K562 (cell line): Measurements from ENCODE around the gene KLHL12. TPM values are rescaled to one million over a fixed set of nuclear protein-coding genes. Genes with fewer than 3 reads are reported as not detected.

Experiments used
- RBM22 ChIP-seq: fragments of 200-400 bp; formaldehyde crosslinking; IDR thresholded peaks from 2 replicates; pipeline ENCODE4 v1.6.1; 2018; ENCODE audit warnings: low read length, low read depth; ENCODE audit not compliant: poor library complexity, severe bottlenecking
- TFAM ChIP-seq: fragments of 250-450 bp; sonication (Bioruptor Pico); conservative IDR thresholded peaks from 2 replicates; pipeline ENCODE4 v1.5.0; 2021; ENCODE audit warnings: mild to moderate bottlenecking, moderate library complexity
- ZC3H11A ChIP-seq: IDR thresholded peaks from 2 replicates; pipeline ENCODE4 v1.6.1; 2012; ENCODE audit warnings: low read depth, low read length, improper control_type of control experiment
- polyA plus RNA-seq, 8 experiments: library from polyadenylated mRNA; depleted of rRNA in 4 of 8; stranded (reverse) in 5 of 8; unstranded in 3 of 8; fragments of >200 nt; fragmentation: Nextera tagmentation in 2 of 8; fragmentation: Illumina TruSeq in 1 of 8; extraction: Ambion mirVana in 2 of 8; extraction: Trizol in 1 of 8; gene quantifications; 2 replicates each; pipeline versions ENCODE4 v1.2.1 to v1.2.3, GENCODE V29; 2011 to 2014; ENCODE audit warnings: inconsistent platforms in 1 of 8, missing spikeins in 1 of 8
- total RNA-seq, 7 experiments: library from RNA; depleted of rRNA in 6 of 7; stranded (reverse); fragments of >200 nt in 6 of 7; fragmentation: Illumina TruSeq in 2 of 7; extraction: Trizol in 2 of 7; gene quantifications; 2 replicates each; pipeline versions ENCODE4 v1.2.1 to v1.2.3, GENCODE V29; 2011 to 2021; ENCODE audit warnings: low replicate concordance in 1 of 7
- TF ChIP-seq, protein P1 (sequence below), 2 experiments: fragments of 450-650 bp in 1 of 2; sonication (generic) in 1 of 2; formaldehyde crosslinking in 1 of 2; IDR thresholded peaks; 2 replicates each; pipeline versions ENCODE4 v1.7.1 to v1.9.0; 2016 to 2022; ENCODE audit warnings: inconsistent platforms in 1 of 2, mild to moderate bottlenecking in 1 of 2, missing genetic modification reagents in 1 of 2
- TF ChIP-seq, protein P2 (sequence below), 2 experiments: fragments of 450-650 bp; IDR thresholded peaks; 2 replicates each; pipeline ENCODE4 v1.6.1; 2016

The KLHL12 gene
- total and polyA plus RNA-seq, 9 of the 15 experiments (the other 6 are each of a cell fraction or from before 2014, with no cell fraction given), result 23.1 to 85.1 (median 35.0) TPM

DNA sequence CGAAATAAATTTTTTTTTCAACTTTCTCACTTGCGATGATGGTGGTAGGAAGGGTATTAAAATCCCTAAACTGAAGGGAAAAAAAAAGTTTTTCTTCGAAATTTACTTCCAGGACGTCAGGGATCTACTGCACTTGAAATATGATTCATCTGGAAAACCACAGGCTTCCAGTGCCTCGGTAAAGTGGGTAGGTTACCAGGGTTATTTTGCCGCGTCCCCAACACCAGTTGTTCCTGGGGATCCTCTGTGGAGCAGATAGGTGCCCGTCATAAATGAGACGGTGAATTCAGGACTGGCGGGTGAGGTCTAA is 38.9 kb downstream of the KLHL12 start (continued):
- TF ChIP-seq, protein P1, sequence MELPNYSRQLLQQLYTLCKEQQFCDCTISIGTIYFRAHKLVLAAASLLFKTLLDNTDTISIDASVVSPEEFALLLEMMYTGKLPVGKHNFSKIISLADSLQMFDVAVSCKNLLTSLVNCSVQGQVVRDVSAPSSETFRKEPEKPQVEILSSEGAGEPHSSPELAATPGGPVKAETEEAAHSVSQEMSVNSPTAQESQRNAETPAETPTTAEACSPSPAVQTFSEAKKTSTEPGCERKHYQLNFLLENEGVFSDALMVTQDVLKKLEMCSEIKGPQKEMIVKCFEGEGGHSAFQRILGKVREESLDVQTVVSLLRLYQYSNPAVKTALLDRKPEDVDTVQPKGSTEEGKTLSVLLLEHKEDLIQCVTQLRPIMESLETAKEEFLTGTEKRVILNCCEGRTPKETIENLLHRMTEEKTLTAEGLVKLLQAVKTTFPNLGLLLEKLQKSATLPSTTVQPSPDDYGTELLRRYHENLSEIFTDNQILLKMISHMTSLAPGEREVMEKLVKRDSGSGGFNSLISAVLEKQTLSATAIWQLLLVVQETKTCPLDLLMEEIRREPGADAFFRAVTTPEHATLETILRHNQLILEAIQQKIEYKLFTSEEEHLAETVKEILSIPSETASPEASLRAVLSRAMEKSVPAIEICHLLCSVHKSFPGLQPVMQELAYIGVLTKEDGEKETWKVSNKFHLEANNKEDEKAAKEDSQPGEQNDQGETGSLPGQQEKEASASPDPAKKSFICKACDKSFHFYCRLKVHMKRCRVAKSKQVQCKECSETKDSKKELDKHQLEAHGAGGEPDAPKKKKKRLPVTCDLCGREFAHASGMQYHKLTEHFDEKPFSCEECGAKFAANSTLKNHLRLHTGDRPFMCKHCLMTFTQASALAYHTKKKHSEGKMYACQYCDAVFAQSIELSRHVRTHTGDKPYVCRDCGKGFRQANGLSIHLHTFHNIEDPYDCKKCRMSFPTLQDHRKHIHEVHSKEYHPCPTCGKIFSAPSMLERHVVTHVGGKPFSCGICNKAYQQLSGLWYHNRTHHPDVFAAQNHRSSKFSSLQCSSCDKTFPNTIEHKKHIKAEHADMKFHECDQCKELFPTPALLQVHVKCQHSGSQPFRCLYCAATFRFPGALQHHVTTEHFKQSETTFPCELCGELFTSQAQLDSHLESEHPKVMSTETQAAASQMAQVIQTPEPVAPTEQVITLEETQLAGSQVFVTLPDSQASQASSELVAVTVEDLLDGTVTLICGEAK (IDR thresholded peaks at IDR 0.05), result 0 out of 2 replicates have a peak, but pooled peaks have one; percentile 33
- TF ChIP-seq, protein P1 (CRISPR knock-in tag; IDR thresholded peaks at IDR 0.05), result no peak
- TF ChIP-seq RBM22, result no peak
- no peak for TF ChIP-seq TFAM (CRISPR knock-in tag)
- TF ChIP-seq ZC3H11A, result no peak
- TF ChIP-seq, protein P2, sequence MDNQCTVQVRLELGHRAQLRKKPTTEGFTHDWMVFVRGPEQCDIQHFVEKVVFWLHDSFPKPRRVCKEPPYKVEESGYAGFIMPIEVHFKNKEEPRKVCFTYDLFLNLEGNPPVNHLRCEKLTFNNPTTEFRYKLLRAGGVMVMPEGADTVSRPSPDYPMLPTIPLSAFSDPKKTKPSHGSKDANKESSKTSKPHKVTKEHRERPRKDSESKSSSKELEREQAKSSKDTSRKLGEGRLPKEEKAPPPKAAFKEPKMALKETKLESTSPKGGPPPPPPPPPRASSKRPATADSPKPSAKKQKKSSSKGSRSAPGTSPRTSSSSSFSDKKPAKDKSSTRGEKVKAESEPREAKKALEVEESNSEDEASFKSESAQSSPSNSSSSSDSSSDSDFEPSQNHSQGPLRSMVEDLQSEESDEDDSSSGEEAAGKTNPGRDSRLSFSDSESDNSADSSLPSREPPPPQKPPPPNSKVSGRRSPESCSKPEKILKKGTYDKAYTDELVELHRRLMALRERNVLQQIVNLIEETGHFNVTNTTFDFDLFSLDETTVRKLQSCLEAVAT (IDR thresholded peaks at IDR 0.05), result peak in 1 of 2 experiments; percentile 64; a peak in 1 of 4 replicates
